Measurements from ENCODE around the gene TMCC2.
"Not testable (repeated sequence)": the region's sequence is repeated elsewhere in the genome, so short reads cannot be mapped to it uniquely, and the experiment has no call there.

The TMCC2 gene, protein sequence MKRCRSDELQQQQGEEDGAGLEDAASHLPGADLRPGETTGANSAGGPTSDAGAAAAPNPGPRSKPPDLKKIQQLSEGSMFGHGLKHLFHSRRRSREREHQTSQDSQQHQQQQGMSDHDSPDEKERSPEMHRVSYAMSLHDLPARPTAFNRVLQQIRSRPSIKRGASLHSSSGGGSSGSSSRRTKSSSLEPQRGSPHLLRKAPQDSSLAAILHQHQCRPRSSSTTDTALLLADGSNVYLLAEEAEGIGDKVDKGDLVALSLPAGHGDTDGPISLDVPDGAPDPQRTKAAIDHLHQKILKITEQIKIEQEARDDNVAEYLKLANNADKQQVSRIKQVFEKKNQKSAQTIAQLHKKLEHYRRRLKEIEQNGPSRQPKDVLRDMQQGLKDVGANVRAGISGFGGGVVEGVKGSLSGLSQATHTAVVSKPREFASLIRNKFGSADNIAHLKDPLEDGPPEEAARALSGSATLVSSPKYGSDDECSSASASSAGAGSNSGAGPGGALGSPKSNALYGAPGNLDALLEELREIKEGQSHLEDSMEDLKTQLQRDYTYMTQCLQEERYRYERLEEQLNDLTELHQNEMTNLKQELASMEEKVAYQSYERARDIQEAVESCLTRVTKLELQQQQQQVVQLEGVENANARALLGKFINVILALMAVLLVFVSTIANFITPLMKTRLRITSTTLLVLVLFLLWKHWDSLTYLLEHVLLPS

DNA sequence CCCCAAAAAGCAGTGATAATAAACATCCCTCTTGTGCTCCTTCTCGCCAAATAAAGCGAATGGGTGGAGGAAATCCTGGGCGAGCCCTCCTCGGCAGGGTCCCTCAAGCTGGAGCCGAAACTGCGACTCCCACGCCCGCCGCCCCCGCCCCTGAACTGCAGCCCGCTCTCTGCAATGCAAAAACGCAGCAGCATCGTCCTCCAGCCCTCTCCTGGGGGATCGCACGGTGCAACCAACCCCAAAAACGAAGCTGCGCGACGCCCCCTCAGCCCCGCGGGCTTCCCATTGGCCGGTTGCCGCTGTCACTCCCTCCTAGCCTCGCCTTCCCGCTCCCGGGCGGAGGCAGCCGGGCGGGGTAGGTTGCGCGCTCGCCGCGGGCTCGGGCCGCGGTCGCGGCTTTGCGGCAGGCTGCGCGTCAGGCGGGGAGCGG lies at the start of gene TMCC2:
TSS of gene TMCC2 (plus strand) at position 363 of the 430 bp plus-strand sequence. CDS start 619 bp downstream, outside the sequence.
- DNase-seq: peak; percentile 91

DNA sequence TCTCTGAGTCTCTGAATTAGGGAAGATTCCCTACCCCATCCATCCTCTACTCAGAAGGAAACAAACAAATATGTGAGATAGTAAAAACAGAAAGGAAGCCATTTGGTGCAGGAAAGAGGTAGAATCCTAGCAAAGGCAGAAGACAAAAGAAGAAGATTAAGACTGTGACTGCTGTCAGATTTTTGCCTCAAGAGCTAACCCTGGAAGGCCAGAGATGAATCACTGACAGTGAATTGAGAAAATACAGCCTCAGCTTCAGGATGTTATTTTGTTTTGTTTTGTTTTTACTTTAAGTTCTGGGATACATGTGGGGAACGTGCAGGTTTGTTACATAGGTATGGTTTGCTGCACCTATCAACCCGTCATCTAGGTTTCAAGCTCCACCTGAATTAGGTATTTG lies 47.9 kb upstream of the TMCC2 start:
- no peak for DNase-seq

DNA sequence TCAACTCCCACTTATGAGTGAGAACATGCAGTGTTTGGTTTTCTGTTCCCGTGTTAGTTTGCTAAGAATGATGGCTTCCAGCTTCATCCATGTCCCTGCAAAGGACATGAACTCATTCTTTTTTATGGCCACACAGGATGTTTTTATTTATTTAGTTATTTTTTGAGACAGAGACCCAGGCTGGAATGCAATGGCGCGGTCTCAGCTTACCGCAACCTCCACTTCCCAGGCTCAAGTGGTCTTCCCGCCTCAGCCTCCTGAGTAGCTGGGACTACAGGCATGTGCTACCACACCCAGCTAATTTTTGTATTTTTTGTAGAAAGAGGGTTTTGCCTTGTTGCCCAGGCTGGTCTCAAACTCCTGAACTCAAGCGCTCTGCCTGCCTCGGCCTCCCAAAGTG lies 47.4 kb upstream of the TMCC2 start:
- DNase-seq: not testable (repeated sequence)

DNA sequence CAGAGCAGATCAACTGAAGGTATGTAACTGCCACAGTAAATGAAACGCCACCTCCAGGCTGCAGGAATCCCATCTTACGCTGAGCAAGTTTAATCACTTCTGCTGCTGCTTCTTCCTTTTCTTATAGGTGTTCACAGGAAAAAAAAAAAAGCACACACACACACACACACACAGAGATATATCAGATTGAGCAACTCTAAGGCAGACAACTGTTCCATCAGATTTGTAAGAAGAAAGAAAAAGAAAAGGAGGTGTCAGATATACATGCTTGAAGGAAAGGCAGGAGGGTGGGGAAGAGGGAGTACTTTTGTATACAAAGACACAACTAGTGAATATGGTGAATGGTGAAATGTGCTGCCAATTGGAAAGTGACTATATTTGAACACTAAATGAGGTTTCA lies 44.8 kb upstream of the TMCC2 start:
- DNase-seq: no peak

DNA sequence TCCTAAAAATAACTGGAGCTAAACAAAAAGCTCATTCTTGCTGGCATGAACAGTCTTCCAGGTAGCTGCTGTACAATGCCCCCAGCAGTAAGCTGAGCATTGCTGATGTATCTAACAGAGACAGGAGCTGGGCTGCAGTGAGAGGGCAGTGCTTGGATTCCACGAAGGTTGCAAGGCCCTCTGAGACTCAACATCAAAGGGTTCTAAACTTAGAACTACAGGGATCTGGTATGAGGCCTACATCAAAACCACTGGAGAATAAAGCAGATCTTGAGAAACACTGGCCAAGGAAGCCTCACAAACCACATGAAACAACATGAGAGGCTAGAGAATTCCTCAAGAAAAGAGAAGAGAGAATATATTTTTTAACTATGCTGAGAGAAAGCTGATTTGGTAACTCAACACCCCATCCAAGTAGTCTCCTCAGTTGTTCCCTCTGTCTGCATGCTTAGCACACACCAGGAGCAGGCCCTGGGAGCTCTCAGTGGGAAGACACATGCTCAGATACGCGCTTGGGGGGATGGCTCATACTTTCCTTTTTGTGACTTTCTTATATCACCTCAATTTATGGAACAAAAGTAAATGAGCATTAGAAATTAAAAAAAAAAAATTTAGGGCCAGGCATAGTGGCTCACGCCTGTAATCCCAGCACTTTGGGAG lies 43.9 kb upstream of the TMCC2 start:
- DNase-seq: no peak

DNA sequence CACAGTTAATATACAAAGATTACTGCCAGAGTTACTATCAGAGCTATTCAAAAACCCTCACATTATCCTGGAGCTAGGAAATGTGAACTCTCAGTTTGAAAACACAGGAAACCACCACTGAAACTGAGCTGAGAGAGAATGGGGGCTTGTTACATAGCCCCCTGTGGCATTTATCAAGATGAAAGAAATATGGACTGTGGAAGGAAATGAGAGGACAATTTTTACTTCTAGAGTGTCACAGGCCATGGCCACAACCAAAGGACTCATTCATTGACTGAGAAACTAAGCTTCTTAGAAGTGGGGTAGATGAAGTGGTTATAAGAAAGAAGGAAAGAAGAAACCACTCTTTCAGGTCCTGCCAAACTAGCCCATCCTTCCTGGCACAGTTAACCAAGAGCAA lies 41.6 kb upstream of the TMCC2 start:
- DNase-seq: no peak

DNA sequence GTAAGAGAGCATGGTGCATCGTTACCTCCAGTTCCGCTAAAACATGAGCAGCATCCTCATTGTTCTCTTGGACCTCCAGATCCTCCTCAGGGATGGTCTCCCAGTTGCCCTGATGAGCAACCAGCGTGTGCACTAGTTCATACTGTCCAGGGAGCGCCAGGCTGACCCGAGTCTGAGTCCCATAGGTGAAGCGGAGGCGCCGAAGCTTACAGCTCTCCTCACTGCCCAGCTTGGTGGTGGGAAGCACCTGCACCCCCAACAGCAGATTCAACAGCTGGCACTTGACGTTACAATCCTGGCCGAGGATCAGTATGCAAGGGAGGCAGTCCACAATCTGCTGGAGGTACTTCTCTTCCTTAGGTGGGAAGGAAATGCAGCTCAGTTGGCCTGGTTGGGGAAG lies 40.3 kb upstream of the TMCC2 start:
- DNase-seq: no peak

DNA sequence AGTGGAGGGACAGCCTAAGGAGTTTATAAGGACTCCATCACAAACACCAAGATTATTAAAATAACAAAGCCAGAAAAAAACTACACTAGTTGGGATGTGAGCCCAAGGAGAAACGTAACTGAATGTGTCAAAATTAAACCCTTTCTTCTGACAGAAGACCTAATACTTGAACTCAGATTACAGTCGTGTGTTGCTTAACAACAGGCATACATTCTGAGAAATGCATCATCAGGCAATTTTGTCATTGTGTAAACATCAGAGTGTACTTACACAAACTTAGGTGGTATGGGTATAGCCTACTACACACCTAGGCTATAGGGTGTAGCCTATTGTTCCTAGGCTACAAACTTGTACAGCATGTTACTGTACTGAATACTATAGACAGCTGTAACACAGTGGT lies 39.6 kb upstream of the TMCC2 start:
- no peak for DNase-seq

DNA sequence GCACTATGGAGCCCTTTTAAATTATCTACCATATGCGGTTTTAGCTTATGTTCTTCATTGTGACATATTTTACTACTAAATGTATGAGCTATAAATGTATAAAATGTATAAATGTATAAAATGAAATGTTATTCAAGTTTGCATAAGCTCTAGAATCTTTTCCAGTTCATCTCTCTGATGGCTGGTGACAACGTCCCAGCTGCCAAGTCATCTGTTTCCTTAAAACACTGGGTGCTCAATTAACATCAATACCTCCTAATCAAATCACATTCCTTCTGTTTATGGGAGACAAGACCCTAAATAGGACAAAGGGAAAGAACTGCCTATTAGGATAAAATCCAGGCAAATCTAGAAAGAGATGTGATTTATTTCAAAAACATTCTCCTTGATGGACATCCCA lies 39.1 kb upstream of the TMCC2 start:
- no peak for DNase-seq

DNA sequence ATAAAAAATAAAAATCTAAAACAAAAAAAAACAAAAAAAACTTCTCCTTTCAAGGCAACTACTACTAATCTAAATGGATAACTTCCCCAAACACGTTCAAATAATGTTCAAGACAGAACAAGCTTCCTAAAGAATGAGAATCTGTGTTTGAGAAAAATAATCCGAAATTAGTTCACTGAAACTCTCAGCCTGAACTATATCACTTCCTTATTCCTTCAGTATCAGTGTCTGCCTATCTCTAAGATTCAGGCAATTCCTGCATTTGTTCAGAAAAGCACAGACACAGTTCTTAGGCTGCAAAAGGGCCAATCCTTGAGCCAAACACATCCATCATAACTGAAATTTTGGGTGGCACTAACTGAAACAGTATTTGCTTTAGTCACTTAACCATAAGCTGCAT lies 38.6 kb upstream of the TMCC2 start:
- DNase-seq: no peak

DNA sequence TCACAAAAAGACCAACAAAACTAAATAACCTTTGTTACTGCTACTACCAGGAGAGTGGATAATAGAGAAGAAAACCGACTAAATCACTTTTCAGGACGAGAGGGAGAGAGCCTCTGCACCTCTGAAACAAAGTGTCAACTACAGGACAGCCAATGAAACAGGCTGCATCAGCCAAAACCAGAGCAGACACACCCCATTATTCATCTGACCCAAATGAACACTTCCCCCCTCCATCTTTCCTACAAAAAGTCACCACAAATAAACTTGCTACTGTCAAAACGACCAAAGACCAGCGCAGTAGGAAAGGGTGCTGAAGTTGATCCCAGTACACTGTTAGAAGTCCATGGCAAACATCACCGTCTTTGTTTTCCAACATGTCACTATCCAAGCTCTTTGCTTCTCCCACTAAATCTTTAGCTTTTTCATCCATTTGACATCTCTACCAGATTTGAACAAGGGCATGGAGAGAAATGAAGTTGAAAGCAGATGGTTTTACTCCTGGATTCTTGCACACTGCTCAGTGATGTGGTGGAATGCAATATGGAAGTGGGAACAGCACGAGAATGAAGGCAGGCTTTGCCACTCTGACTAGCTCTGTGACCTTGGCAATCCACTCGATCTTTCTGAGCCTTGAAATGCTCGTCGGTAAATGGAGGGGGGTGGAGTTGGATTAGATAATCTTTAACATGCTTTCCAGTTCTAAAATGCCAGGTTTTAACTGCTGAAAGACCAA lies 36.7 kb upstream of the TMCC2 start:
- DNase-seq: no peak

DNA sequence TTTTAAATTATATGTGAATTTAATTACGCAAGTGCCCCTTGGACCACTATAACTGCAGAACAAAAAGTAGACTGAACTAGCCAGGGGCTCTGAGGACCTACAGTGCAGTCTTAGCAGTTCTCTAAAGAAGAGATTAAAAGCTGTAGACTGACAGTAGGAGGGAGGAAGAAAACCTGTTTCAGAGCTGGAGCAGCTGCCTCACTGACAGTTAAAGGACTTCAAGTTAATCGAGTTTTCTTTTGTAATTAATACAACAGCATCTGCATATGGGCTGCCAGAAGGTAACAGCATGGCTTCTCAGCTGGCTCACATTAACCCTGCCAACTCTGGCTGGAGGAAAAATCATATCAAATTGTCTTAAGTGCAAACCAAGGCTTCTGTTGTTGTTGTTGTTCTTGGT lies 36.1 kb upstream of the TMCC2 start:
- no peak for DNase-seq

DNA sequence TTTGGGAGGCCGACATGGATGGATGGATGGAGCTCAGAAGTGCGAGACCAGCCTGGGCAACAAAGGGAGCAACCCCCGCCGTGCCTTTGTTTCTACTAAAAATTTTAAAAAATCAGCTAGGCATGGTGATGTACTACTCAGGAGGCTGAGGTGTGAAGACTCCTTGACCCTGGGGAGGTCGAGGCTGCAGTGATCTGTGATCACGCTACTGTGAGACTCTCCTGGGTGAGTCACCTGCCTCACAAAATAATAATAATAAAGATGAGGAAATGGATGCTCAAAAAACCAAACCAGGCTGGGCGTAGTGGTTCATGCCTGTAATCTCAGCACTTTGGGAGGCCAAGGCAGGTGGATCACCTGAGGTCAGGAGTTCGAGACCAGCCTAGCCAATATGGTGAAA lies 35.5 kb upstream of the TMCC2 start:
- no peak for DNase-seq

DNA sequence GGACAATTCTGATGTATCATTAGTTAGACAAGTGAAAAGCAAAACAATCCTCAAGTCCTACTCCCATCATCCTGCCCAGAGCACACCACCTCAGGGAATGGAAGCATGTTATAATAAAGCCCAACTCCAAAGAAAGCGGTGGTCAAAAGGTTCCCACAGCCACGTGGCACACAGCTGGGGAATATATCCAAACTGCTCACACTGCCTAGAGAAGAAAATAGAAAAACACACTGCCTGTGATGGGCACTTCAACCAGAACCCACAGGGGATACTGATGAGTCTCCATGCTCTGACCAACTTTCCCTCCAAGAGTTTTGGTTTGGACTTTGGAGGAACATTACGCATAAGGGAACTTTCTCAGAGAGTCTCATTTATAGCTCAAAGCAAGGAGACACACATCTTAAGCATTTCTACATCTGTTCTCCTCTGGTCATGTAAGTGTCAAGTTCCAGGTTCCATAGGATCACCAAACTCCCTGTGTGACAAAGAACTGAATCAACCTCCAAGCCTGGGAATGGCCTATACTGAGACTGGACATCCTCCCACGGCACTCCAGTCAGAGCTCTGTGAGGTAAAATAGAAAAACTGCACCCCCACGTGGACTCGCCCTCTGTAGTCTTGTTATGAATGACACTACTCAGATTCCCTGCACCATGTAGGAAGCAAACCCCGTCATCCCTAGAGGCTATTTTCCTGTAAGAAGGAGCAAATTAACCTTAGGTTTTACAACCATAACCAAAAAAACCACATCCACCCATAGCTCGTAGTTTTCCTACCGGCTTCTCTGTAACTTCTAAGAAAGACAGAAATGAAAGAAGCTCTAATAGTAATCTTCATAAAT lies 28.4 kb upstream of the TMCC2 start:
- no peak for DNase-seq

DNA sequence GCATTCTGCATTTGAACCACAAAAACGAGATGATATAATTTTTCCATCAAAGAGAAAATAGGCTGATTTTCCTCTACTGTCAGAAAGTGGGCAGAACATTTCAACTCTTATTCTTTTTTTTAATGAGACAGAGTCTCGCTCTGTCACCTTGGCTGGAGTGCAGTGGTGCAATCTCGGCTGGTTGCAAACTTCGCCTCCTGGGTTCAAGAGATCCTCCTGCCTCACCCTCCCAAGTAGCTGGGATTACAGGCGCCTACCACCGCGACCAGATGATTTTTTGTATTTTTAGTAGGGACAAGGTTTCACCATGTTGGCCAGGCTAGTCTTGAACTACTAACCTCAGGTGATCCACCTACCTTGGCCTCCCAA lies 27.8 kb upstream of the TMCC2 start:
- DNase-seq: no peak

DNA sequence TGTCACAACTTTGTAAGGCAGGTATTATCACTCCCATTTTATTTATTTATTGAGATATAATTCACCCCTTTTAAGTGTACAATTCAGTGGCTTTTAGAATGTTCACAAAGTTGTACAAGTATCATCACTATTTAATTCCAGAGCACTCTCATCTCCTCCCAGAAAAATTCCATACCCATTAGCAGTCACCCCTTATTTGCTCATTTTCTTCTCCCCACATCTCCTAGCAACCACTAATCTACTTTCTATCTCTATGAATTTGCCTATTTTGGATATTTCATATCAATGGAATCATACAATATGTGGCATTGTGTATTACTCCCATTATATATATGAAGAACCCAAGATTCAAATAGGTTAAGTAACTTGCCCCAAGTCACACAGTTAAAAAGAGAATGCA lies 23.2 kb upstream of the TMCC2 start:
- DNase-seq: no peak

DNA sequence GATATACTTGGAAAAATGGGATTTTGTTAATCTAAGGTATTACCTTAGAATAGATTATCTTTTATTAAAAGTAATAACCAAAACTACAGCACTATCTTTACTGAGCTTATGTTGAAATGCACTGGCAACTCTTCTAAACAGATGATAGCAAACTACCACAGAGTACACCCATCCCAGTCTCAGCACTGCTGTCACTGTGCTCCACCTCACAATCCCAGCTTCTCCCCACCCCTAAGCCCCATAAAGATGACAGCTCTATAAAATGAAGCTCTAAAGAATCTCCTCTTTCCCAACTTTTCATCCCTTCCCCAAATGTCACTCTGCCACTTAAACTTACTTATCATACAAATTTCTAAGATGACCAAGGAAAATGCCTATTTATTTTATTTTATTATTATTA lies 22.7 kb upstream of the TMCC2 start:
- DNase-seq: no peak

DNA sequence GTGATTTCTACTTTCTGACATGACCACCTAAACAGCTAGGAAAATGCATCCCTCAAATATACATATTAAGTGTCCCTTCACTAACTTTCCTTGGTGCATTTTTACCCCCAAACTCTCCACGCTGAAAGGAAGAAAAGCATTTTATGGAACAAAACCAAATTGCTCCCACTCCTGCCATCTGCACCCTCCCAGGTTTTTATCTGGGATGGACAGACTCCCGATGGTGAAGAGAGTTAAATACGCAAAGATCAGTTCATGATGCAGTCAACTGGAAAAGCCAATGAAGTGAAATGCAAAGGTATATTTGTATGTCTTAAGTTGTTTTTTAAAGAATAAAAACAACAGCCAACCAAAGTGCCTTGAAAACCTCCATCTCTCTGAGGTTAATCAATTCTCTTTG lies 18.9 kb upstream of the TMCC2 start:
- no peak for DNase-seq

DNA sequence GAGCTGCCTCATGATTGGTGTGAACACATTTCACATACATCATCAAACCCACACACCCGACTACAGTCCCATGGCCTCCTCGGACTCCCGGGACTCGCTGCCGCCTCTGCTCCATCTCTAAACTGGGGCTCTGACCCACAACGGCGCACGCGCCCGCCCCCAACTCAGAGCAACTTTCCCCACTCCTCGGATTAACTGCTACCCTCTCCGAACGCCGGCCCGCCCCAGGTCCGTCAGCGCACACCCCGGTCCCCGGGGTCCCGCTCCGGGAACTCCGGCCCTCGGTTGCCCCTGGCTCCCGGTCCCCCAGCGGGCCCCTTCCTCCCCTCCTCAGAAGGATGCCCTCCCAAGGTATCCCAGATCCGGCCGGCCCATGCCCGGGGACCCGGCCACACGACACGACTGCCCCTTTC lies 17.0 kb upstream of the TMCC2 start:
- no peak for DNase-seq

DNA sequence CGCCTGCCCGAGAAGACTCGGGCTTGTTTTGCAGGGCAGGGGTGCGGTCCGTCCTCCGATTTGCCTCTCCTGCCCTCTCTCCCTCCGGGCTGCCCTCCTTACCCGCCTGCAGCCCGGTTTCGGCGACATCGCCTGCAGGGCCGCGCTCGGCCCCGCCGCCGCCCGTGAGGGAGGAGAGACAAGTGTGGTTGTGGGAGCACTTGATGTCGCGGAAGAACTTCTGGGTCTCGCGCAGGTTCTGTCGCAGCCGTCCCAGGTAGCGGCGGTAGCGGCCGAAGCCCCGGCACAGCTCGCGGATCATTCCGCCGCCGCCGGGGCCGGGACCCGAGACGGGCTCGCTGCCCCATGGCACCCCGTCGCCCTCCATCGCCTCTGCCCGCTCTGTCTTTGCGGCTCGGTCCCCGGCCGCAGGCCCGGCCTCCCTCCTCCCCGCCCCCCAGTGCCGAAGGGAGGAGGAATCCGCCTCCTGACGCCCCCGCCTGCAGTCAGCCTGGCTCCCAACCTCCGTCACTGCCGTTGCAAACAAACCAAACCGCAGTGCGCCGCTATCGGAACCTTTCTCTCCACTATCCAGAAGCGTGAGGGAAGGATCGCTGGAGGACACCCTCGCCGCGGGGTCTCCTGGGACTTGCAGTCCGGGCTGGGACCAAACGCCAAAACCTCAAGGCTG lies 16.4 kb upstream of the TMCC2 start, which contains the start of gene DSTYK:
TSS of gene DSTYK (minus strand) at position 534 of the 670 bp plus-strand sequence. CDS start at position 367, 167 bp downstream.
- DNase-seq: peak; percentile 92

DNA sequence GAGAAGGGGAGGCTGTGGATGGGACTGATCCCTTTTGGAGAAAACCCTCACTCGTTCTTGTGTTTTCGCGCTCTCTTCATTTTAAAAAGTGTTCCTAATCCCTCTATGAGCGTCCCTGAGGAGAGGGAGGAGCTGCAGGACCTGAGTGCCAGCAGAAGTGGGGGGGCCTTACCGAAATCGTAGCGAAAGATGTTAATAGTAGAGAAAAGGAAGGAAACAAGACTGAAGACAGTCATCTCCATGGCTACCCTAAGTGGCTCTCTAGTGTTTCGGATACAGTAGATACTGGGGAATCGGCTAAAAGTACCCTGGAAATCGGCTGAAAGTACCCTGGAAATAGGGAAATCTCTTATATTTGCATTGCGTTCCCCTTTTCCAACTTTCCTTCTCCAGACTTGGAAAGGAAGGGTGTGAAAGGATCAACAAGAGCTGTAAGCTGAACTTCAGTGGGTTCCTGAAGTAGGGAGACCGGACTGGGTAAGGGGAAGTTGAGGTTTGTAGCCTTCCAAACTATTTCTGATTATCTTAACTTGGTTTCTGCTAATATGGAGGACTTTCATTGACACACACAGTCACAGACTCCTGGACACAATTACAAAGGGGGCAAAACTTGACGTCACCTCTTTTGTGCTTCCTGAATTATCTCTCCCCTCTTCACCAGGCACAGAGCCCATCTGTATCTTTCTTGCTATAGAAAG lies 15.8 kb upstream of the TMCC2 start:
- no peak for DNase-seq

Data from COR-L47 (cell line).